GM19043 (cell line): Measurements from ENCODE around the gene NR1H2.

ENCODE experiments used
- ATAC-seq: cut with Tn5 transposase; IDR thresholded peaks from one replicate; pipeline ENCODE4 v1.9.1; 2021; ENCODE audit warnings: low read depth; ENCODE audit not compliant: unreplicated experiment

Gene NR1H2

GRCh38 chr19:50399368-50399745, 23.1 kb downstream of the NR1H2 start:
- no peak for ATAC-seq

GRCh38 chr19:50401605-50402450, 25.6 kb downstream of the NR1H2 start:
- no peak for ATAC-seq

GRCh38 chr19:50402544-50403301, 26.5 kb downstream of the NR1H2 start:
- ATAC-seq: no peak

GRCh38 chr19:50406156-50406820, 30.0 kb downstream of the NR1H2 start:
- no peak for ATAC-seq

- no peak for ATAC-seq
These were observed 30.6 kb downstream of the NR1H2 start for GRCh38 chr19:50406829-50407228.

GRCh38 chr19:50409347-50409746, 33.1 kb downstream of the NR1H2 start:
- ATAC-seq: no peak

- no peak for ATAC-seq
These were observed 33.9 kb downstream of the NR1H2 start for GRCh38 chr19:50410109-50410508.

- ATAC-seq: no peak
These were observed 36.2 kb downstream of the NR1H2 start for GRCh38 chr19:50412419-50412818.

- ATAC-seq: no peak
These were observed 36.8 kb downstream of the NR1H2 start for GRCh38 chr19:50413096-50413495.

- no peak for ATAC-seq
These were observed 37.3 kb downstream of the NR1H2 start for GRCh38 chr19:50413531-50413930.

GRCh38 chr19:50414864-50415660, 38.8 kb downstream of the NR1H2 start:
- peak; percentile 14 for ATAC-seq

- ATAC-seq: peak; percentile 47
These were observed 39.4 kb downstream of the NR1H2 start for GRCh38 chr19:50415661-50416033.

GRCh38 chr19:50416034-50416977, 40.0 kb downstream of the NR1H2 start:
- no peak for ATAC-seq

- ATAC-seq: no peak
These were observed 41.1 kb downstream of the NR1H2 start for GRCh38 chr19:50417111-50418081.

- no peak for ATAC-seq
These were observed 42.1 kb downstream of the NR1H2 start, which contains the start of gene SPIB for GRCh38 chr19:50418176-50419021. SPIB (plus strand) TSS chr19:50418938; CDS start chr19:50418963, 25 bp downstream.

GRCh38 chr19:50419022-50419579, 42.8 kb downstream of the NR1H2 start:
- no peak for ATAC-seq

- no peak for ATAC-seq
These were observed 43.4 kb downstream of the NR1H2 start for GRCh38 chr19:50419580-50420035.
